Trophoblast cell (in vitro differentiated cells and primary cell): ENCODE results near the gene ZMAT3.

Experiments
- DNase-seq, 2 donors: peaks; one replicate each; pipeline ENCODE4 v3.0.0-alpha.2; 2016
- H2AFZ ChIP-seq: 2 replicates; pipeline ENCODE4 v1.6.1; 2013; ENCODE audit warnings: low read length, moderate library complexity, mild to moderate bottlenecking; ENCODE audit not compliant: insufficient read depth, poor library complexity
- H2AK5ac ChIP-seq: 2 replicates; pipeline ENCODE4 v1.6.1; 2013; ENCODE audit warnings: mild to moderate bottlenecking, low read length
- H2BK120ac ChIP-seq: 2 replicates; pipeline ENCODE4 v1.6.1; 2013; ENCODE audit warnings: low read length, mild to moderate bottlenecking, moderate library complexity; ENCODE audit not compliant: insufficient read depth, poor library complexity
- H2BK12ac ChIP-seq: 2 replicates; pipeline ENCODE4 v1.6.1; 2013; ENCODE audit warnings: mild to moderate bottlenecking, low read length, moderate library complexity
- H2BK5ac ChIP-seq: 2 replicates; pipeline ENCODE4 v1.6.1; 2013; ENCODE audit warnings: low read length, low read depth, moderate library complexity, mild to moderate bottlenecking; ENCODE audit not compliant: poor library complexity
- H3K14ac ChIP-seq: 2 replicates; pipeline ENCODE4 v1.6.1; 2013; ENCODE audit warnings: mild to moderate bottlenecking, low read length
- H3K18ac ChIP-seq: 2 replicates; pipeline ENCODE4 v1.6.1; 2013; ENCODE audit warnings: mild to moderate bottlenecking, low read length
- H3K23ac ChIP-seq: 2 replicates; pipeline ENCODE4 v1.6.1; 2013; ENCODE audit warnings: low read length
- H3K27ac ChIP-seq: 2 replicates; pipeline ENCODE4 v1.5.1; 2013; ENCODE audit warnings: low read depth, mild to moderate bottlenecking, inconsistent platforms, low read length, moderate library complexity
- H3K27me3 ChIP-seq: 2 replicates; pipeline ENCODE4 v1.6.1; 2013; ENCODE audit warnings: inconsistent platforms, mild to moderate bottlenecking, low read length, moderate library complexity; ENCODE audit not compliant: insufficient read depth
- H3K36me3 ChIP-seq, 2 experiments: 1 replicate in 1 of 2; 2 replicates in 1 of 2; pipeline ENCODE4 v1.6.1; 2013; ENCODE audit warnings: low read length in 2 of 2, mild to moderate bottlenecking in 2 of 2, moderate library complexity in 1 of 2; ENCODE audit not compliant: insufficient read depth in 2 of 2, control insufficient read depth in 1 of 2
- H3K4ac ChIP-seq: 2 replicates; pipeline ENCODE4 v1.6.1; 2013; ENCODE audit warnings: low read depth, mild to moderate bottlenecking, low read length, moderate library complexity
- H3K4me1 ChIP-seq, 2 experiments: 1 replicate in 1 of 2; 2 replicates in 1 of 2; pipeline ENCODE4 v1.6.1; 2013; ENCODE audit warnings: low read length in 2 of 2, mild to moderate bottlenecking in 2 of 2, moderate library complexity in 1 of 2; ENCODE audit not compliant: insufficient read depth in 2 of 2, control insufficient read depth in 1 of 2
- H3K4me2 ChIP-seq: 2 replicates; pipeline ENCODE4 v1.6.1; 2013; ENCODE audit warnings: inconsistent platforms, mild to moderate bottlenecking, low read length, moderate library complexity
- H3K4me3 ChIP-seq: 2 replicates; pipeline ENCODE4 v1.5.1; 2013; ENCODE audit warnings: mild to moderate bottlenecking, low read depth, low read length, inconsistent platforms
- H3K79me1 ChIP-seq: one replicate; pipeline ENCODE4 v1.6.1; 2013; ENCODE audit warnings: low read length
- H3K79me2 ChIP-seq: 2 replicates; pipeline ENCODE4 v1.6.1; 2013; ENCODE audit warnings: low read length, mild to moderate bottlenecking; ENCODE audit not compliant: control insufficient read depth, insufficient read depth, poor library complexity
- H3K9ac ChIP-seq: 2 replicates; pipeline ENCODE4 v1.6.1; 2013; ENCODE audit warnings: mild to moderate bottlenecking, low read length
- H3K9me3 ChIP-seq: 2 replicates; pipeline ENCODE4 v1.6.1; 2013; ENCODE audit warnings: low read depth, mild to moderate bottlenecking, control low read depth, inconsistent platforms, low read length; ENCODE audit not compliant: insufficient read depth
- H4K12ac ChIP-seq: 2 replicates; pipeline ENCODE4 v1.6.1; 2013; ENCODE audit warnings: low read depth, mild to moderate bottlenecking, low read length, moderate library complexity
- H4K8ac ChIP-seq: 2 replicates; pipeline ENCODE4 v1.6.1; 2013; ENCODE audit warnings: low read depth, mild to moderate bottlenecking, low read length, moderate library complexity
- H4K91ac ChIP-seq: one replicate; pipeline ENCODE4 v1.6.1; 2013; ENCODE audit warnings: low read depth, mild to moderate bottlenecking, low read length, moderate library complexity
- WGBS: extraction: QIAGEN DNeasy Blood & Tissue Kit; methylation state at CpG from one replicate; pipeline ENCODE4 v1.1.7; 2013; ENCODE audit warnings: missing lambda C conversion rate; ENCODE audit not compliant: insufficient read length, insufficient coverage; ENCODE audit errors: extremely low coverage; 5-methylcytosine and 5-hydroxymethylcytosine counted together

ZMAT3 gene

GRCh38 chr3:179108086-179108485 is 36.5 kb upstream of the ZMAT3 start:
- H3K4ac ChIP-seq: no peak overlapping the region
- H3K27ac ChIP-seq: no peak overlapping the region
- no peak overlapping the region for H2BK120ac ChIP-seq
- no peak overlapping the region for H4K91ac ChIP-seq
- no peaks in the 10 kb centered on the region for H3K27me3 ChIP-seq
- no peak overlapping the region for H2AK5ac ChIP-seq
- no peak overlapping the region for H3K9ac ChIP-seq
- no peaks in the 10 kb centered on the region for H3K36me3 ChIP-seq
- no peak overlapping the region for H2BK12ac ChIP-seq
- no peak overlapping the region for H4K12ac ChIP-seq
- no peaks in the 10 kb centered on the region for H3K9me3 ChIP-seq
- H2AFZ ChIP-seq: no peak overlapping the region
- WGBS: no CpG with 5 or more reads among the region's 1 CpG
- H3K23ac ChIP-seq: no peak overlapping the region
- DNase-seq: peak; percentile 3 to 77
- no peaks in the 10 kb centered on the region for H3K4me1 ChIP-seq
- no peaks in the 10 kb centered on the region for H3K79me2 ChIP-seq
- H2BK5ac ChIP-seq: no peak overlapping the region
- H3K14ac ChIP-seq: no peak overlapping the region
- no peaks in the 10 kb centered on the region for H3K79me1 ChIP-seq
- H3K4me3 ChIP-seq: no peak overlapping the region
- H3K18ac ChIP-seq: no peak overlapping the region
- H3K4me2 ChIP-seq: no peak overlapping the region
- no peak overlapping the region for H4K8ac ChIP-seq

- H4K91ac ChIP-seq: no peak overlapping the region
- H3K4ac ChIP-seq: no peak overlapping the region
- no peaks in the 10 kb centered on the region for H3K79me2 ChIP-seq
- H3K18ac ChIP-seq: no peak overlapping the region
- no peaks in the 10 kb centered on the region for H3K79me1 ChIP-seq
- H3K4me2 ChIP-seq: no peak overlapping the region
- DNase-seq: no peak
- WGBS: no CpG with 5 or more reads among the region's 3 CpGs
- no peaks in the 10 kb centered on the region for H3K9me3 ChIP-seq
- no peak overlapping the region for H4K8ac ChIP-seq
- H3K36me3 ChIP-seq: no peaks in the 10 kb centered on the region
- no peak overlapping the region for H2BK5ac ChIP-seq
- no peaks in the 10 kb centered on the region for H3K4me1 ChIP-seq
- H3K27ac ChIP-seq: no peak overlapping the region
- no peak overlapping the region for H2BK120ac ChIP-seq
- no peak overlapping the region for H3K4me3 ChIP-seq
- H2AFZ ChIP-seq: no peak overlapping the region
- H3K9ac ChIP-seq: no peak overlapping the region
- no peak overlapping the region for H2BK12ac ChIP-seq
- no peak overlapping the region for H2AK5ac ChIP-seq
- no peaks in the 10 kb centered on the region for H3K27me3 ChIP-seq
- no peak overlapping the region for H3K14ac ChIP-seq
- no peak overlapping the region for H3K23ac ChIP-seq
- no peak overlapping the region for H4K12ac ChIP-seq
Measured at GRCh38 chr3:179107617-179108016, 36.0 kb upstream of the ZMAT3 start.

DNA sequence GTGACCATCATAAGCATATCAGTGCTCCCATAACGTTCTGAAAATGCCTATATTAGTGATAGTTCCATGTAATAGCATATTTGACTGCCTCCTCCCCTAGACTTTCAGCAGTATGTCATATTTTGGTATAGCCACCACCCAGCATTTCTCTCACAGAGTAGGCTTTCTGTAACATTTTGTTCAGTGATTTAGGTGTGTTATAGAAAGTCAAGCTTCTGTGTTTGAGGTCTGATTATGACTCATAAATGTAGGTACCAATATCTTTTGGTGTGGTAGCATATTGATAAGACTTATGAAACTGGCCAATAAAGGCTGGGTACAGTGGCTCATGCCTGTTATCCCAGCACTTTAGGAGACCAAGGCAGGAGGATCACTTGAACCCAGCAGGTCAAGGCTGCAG is 34.3 kb upstream of the ZMAT3 start:
- Histone ChIP-seq H3K4me3 (no peak overlapping the region), H3K4me2 (no peak overlapping the region), H4K91ac (no peak overlapping the region), H3K27me3 (no peaks in the 10 kb centered on the region), H2BK12ac (no peak overlapping the region), H3K79me1 (no peaks in the 10 kb centered on the region), H3K4ac (no peak overlapping the region), H3K36me3 (no peaks in the 10 kb centered on the region), H3K23ac (no peak overlapping the region), H3K79me2 (no peaks in the 10 kb centered on the region), H3K9me3 (no peaks in the 10 kb centered on the region), H2AK5ac (no peak overlapping the region), H2BK5ac (no peak overlapping the region), H3K4me1 (no peaks in the 10 kb centered on the region), H3K9ac (no peak overlapping the region), H4K12ac (no peak overlapping the region), H3K18ac (no peak overlapping the region), H3K27ac (no peak overlapping the region), H3K14ac (no peak overlapping the region), H2BK120ac (no peak overlapping the region), H2AFZ (no peak overlapping the region), H4K8ac (no peak overlapping the region)
- no peak for DNase-seq
- WGBS: no CpG with 5 or more reads among the region's 1 CpG

GRCh38 chr3:179100652-179101051 is 29.0 kb upstream of the ZMAT3 start:
- Histone ChIP-seq H3K4me2 (no peak overlapping the region), H2AK5ac (no peak overlapping the region), H3K27me3 (no peaks in the 10 kb centered on the region), H3K23ac (no peak overlapping the region), H3K18ac (no peak overlapping the region), H2BK120ac (no peak overlapping the region), H3K79me1 (no peaks in the 10 kb centered on the region), H4K91ac (no peak overlapping the region), H3K27ac (no peak overlapping the region), H2AFZ (no peak overlapping the region), H3K4me1 (no peaks in the 10 kb centered on the region), H4K8ac (no peak overlapping the region), H3K36me3 (no peaks in the 10 kb centered on the region), H3K9ac (no peak overlapping the region), H3K79me2 (no peaks in the 10 kb centered on the region), H2BK5ac (no peak overlapping the region), H3K4me3 (no peak overlapping the region), H3K4ac (no peak overlapping the region), H2BK12ac (no peak overlapping the region), H3K9me3 (no peaks in the 10 kb centered on the region), H4K12ac (no peak overlapping the region), H3K14ac (no peak overlapping the region)
- no peak for DNase-seq
